T-helper 17 cell (primary cell): Measurements from ENCODE around the gene SUPT7L. TPM values are rescaled to one million over a fixed set of nuclear protein-coding genes. Genes with fewer than 3 reads are reported as not detected.
A peak's percentile ranks its signal among the peaks of the same experiment; 100 is the strongest.

Source experiments
- ATAC-seq: fragments of 150-1000 bp; cut with Tn5 transposase; 2 replicates; pipeline ENCODE4 v1.10.0; 2021; ENCODE audit warnings: mild to moderate bottlenecking, moderate library complexity
- DNase-seq, 3 donors: peaks; one replicate each; pipeline versions ENCODE4 v3.0.0 to v3.0.0-alpha.2; 2020 to 2021
- H3K9me3 ChIP-seq: one replicate; pipeline ENCODE4 v1.7.0; 2013; ENCODE audit warnings: low read length, mild to moderate bottlenecking; ENCODE audit not compliant: control insufficient read depth, poor library complexity, severe bottlenecking
- H3K27ac Mint-ChIP-seq: one replicate; pipeline ENCODE4 v1.8.0; 2022; ENCODE audit warnings: mild to moderate bottlenecking, moderate library complexity, mixed read lengths
- H3K27me3 Mint-ChIP-seq: one replicate; pipeline ENCODE4 v1.8.0; 2022; ENCODE audit warnings: mixed read lengths
- H3K36me3 Mint-ChIP-seq: one replicate; pipeline ENCODE4 v1.8.0; 2022; ENCODE audit warnings: low read depth, mixed read lengths
- H3K4me1 Mint-ChIP-seq: one replicate; pipeline ENCODE4 v1.8.0; 2022; ENCODE audit warnings: mild to moderate bottlenecking, mixed read lengths
- H3K4me3 Mint-ChIP-seq: one replicate; pipeline ENCODE4 v1.8.0; 2022; ENCODE audit warnings: mild to moderate bottlenecking, moderate library complexity, mixed read lengths
- total RNA-seq, 4 donors: library from RNA in 2 of 4; stranded (reverse) in 2 of 4; gene quantifications; one replicate each; pipeline ENCODE4 v1.2.3 and lab custom pipeline; 2022 to 2026

Gene SUPT7L
- total RNA-seq, 2 donors from 2014 or later, result 48.8 to 51.1 TPM

DNA sequence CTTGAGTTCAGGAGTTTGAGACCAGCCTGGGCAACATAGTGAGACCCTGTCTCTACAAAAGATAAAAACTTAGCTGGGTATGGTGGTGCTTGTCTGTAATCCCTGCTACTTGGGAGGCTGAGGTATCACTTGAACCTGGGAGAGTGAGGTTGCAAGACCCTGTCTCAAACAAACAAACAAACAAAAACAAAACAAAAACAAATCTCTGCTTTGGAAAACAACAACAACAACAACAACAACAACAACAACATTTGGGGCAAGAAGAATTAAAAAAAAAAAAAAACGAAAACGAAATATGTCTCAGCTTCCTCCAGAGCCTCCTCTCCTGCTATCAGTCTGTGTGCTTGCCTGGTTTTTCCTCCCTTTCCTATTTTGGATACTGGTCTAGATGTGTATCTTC, 17.2 kb upstream of the SUPT7L start:
- H3K36me3 Mint-ChIP-seq, result peaks cover 7% of the 10 kb centered on the region
- peaks cover 11% of the 10 kb centered on the region for H3K4me1 Mint-ChIP-seq
- no peak overlapping the region for H3K4me3 Mint-ChIP-seq
- H3K27me3 Mint-ChIP-seq, result no peaks in the 10 kb centered on the region
- ATAC-seq (no peak), DNase-seq (no peak)
- H3K27ac Mint-ChIP-seq, result peak overlapping the region; percentile 2
- no peaks in the 10 kb centered on the region for H3K9me3 ChIP-seq

DNA sequence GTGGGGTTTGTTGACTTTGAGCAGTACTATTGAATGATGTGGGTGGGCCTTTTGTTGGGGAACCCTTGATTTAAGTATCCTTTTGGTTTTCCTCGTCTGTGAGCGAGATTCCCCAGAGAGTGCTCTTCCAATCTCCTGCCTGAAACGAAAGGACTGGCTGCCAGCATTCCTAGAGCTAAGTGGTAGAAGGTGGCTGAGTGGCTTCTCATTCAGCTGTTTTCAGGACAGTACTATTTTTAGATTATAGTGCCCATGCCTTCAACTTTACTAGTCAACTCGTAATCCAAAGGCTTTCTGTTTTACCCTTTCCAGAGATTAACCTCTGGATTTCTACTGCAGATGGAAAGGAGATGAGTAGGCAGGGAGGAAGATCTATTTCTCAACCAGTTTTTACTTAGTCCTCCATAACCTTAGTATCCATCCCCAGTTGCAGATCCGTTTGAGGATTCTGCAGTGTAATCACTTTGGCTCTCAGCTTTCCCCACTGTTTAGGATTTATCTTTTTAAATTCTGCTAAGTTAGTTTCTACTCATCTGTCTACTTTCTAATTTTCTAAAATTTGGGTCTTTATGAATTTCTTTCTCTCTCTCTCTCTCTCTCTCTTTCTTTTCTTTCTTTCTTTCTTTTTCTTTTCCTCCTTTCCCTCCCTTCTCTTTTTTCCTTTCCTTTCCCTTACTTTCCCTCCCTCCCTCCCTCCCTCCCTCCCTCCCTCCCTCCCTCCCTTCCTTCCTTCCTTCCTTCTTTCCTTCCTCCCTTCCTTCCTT, 9.5 kb upstream of the SUPT7L start:
- H3K4me1 Mint-ChIP-seq, result peaks cover 8% of the 10 kb centered on the region
- peak overlapping the region; percentile 79 for H3K27ac Mint-ChIP-seq
- peak overlapping the region; percentile 45 for H3K4me3 Mint-ChIP-seq
- peaks cover 11% of the 10 kb centered on the region for H3K36me3 Mint-ChIP-seq
- H3K9me3 ChIP-seq, result no peaks in the 10 kb centered on the region
- no peak for DNase-seq
- no peaks in the 10 kb centered on the region for H3K27me3 Mint-ChIP-seq
- no peak for ATAC-seq

DNA sequence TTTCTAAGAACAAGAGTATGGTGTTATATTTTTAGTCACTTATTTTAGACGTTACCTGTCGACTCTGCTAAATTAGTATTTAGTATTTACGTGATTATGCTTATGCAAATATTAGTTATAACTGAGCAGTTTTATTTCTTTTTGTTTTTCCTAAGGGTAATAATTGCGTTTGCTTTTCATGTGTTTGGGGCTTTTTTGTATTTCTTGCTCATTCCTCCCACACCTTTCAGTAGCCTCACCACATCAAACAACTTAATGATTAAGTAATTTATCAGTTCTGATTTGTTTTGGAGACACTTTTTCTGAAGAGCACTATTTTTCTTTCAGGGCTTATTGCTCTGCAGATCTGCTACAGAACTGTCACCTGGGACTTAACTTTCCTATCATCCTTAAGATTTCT, 7.8 kb upstream of the SUPT7L start:
- H3K36me3 Mint-ChIP-seq, result peaks cover 9% of the 10 kb centered on the region
- H3K27ac Mint-ChIP-seq, result peak overlapping the region; percentile 8
- H3K9me3 ChIP-seq, result no peaks in the 10 kb centered on the region
- H3K4me3 Mint-ChIP-seq, result no peak overlapping the region
- DNase-seq, result no peak
- peaks cover 15% of the 10 kb centered on the region for H3K4me1 Mint-ChIP-seq
- no peak for ATAC-seq
- H3K27me3 Mint-ChIP-seq, result no peaks in the 10 kb centered on the region

DNA sequence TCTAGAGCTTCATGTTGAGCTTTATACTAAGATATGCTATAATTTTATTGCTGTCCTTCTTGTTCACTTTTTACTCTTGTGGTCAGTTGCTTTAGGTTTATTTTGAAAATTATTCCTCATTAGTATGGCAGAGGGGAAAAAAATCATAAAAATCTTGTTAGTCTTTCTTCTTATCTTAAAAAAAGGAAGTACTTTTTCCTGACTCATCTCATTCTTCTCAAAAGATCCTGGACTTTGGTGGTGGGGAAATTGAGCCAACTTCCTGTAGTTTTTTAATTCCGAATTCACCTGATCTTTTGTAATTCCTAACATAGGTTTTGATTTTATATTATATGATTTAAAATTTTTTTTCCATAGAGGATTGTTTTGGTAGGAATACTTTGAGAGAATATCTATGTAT, 4.0 kb upstream of the SUPT7L start:
- peaks cover 9% of the 10 kb centered on the region for H3K36me3 Mint-ChIP-seq
- H3K27me3 Mint-ChIP-seq, result no peaks in the 10 kb centered on the region
- no peak overlapping the region for H3K27ac Mint-ChIP-seq
- peaks cover 32% of the 10 kb centered on the region for H3K4me1 Mint-ChIP-seq
- ATAC-seq, result no peak
- no peaks in the 10 kb centered on the region for H3K9me3 ChIP-seq
- DNase-seq, result no peak
- no peak overlapping the region for H3K4me3 Mint-ChIP-seq

DNA sequence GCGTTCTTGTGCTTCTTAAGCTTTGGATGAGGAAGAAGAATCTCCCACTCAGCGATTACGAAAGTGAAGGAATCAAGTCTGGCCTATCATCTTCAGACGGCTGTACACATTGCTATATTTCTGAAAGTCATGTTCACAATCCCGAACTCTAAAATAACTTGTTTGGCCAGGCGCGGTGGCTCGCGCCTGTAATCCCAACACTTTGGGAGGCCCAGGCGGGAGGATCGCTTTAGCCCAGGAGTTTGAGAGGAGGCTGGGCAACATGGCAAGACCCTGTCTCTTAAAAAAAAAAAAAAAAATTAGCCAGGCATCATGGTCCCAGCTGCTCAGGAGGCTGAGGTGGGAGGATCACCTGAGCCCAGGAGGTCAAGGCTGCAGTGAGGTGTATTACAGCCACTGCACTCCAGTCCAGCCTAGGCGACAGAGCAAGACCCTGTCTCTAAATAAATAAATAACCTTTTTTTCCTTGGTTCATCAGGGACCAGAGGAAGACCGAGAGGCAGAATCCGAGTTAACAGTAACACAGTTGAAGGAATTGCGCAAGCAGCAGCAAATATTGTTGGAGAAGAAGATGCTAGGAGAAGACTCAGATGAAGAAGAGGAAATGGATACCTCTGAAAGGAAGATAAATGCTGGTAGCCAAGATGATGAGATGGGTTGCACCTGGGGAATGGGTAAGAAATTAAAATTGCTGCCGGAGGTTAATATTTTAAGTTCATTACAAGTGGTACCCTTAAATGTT, 1.4 kb upstream of the SUPT7L start:
- Mint-ChIP-seq H3K4me1 (peaks cover 31% of the 10 kb centered on the region), H3K36me3 (peaks cover 10% of the 10 kb centered on the region), H3K4me3 (peak overlapping the region; percentile 99), H3K27me3 (no peaks in the 10 kb centered on the region), H3K27ac (peak overlapping the region; percentile 100)
- H3K9me3 ChIP-seq, result no peaks in the 10 kb centered on the region
- no peak for DNase-seq
- ATAC-seq, result no peak

DNA sequence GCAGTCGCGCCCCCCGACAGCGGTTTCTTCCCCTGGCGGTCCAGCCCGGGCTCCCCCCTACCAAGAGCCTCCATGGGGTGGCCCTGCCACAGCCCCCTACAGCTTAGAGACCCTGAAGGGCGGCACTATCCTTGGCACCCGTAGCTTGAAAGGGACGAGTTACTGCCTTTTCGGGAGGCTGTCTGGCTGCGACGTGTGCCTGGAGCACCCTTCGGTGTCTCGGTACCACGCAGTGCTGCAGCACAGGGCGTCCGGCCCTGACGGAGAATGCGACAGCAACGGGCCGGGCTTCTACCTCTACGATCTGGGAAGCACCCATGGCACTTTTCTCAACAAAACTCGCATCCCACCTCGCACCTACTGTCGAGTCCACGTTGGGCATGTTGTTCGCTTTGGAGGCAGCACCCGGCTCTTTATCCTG, 750 bp upstream of the SUPT7L start:
- no peak for DNase-seq
- peaks cover 34% of the 10 kb centered on the region for H3K4me1 Mint-ChIP-seq
- H3K27me3 Mint-ChIP-seq, result no peaks in the 10 kb centered on the region
- H3K4me3 Mint-ChIP-seq, result peak overlapping the region; percentile 99
- peak overlapping the region; percentile 100 for H3K27ac Mint-ChIP-seq
- ATAC-seq, result peak; percentile 31
- H3K9me3 ChIP-seq, result no peaks in the 10 kb centered on the region
- peaks cover 12% of the 10 kb centered on the region for H3K36me3 Mint-ChIP-seq

DNA sequence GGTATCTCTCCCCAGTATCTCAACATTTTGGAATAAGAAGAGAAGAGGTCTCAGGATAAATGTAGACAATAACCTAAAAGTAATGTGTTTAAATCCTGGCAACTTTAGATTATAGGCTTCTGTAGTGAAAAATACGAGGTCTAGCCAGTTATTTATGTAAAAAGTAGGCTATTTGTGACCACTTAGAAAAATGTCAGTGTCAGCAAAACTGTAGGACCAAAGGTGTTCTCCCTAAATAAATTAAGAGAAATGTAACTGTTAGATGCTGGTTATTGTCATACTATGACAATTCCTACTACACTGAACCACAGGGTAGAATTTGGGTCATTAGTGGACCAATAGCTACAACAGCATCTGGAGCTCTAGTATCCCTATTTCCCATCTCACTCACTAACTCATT, 2.0 kb downstream of the SUPT7L start:
- H3K27me3 Mint-ChIP-seq, result no peaks in the 10 kb centered on the region
- H3K4me1 Mint-ChIP-seq, result peaks cover 28% of the 10 kb centered on the region
- peak overlapping the region; percentile 99 for H3K4me3 Mint-ChIP-seq
- peak overlapping the region; percentile 82 for H3K27ac Mint-ChIP-seq
- no peaks in the 10 kb centered on the region for H3K9me3 ChIP-seq
- no peak for ATAC-seq
- no peak for DNase-seq
- H3K36me3 Mint-ChIP-seq, result peaks cover 12% of the 10 kb centered on the region

DNA sequence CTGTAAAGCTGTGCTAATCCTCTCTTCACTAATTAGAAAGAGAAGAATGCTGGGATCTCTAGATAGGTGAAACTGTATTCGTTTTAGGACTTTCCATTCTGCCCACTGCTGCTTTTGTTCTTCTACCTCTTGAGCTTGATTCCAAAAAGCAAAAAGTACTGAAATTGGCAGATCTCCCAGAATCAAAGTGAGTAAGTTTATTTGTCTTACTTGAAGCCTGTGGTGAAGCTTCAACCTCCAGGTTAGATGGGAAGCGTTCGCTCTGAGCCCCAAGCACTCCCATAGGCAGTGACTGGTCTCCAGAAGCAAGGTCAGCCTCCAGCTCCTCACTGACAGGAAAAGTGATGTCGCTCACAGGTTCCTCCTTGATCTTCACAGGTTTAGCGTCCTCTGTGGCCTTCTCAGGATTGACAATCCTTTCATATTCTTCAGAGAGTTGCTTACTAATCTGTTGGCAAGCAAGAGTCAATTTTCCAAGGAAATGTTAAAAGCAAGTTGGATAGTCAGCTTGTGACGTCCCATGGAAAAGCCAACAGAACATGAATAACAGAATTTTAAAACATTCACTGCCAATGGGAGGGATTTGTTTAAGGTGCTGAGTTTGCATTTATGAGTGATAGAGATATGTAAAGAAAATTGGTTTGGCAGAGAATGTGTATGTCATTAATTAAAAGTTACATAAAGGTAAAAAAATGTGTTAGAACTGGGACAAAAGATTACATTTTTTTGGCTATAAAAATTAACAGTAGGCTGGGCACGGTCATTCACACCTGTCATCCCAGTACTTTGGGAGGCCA, 8.1 kb downstream of the SUPT7L start:
- no peaks in the 10 kb centered on the region for H3K27me3 Mint-ChIP-seq
- H3K4me3 Mint-ChIP-seq, result no peak overlapping the region
- ATAC-seq (no peak), DNase-seq (no peak)
- H3K36me3 Mint-ChIP-seq, result peaks cover 12% of the 10 kb centered on the region
- H3K27ac Mint-ChIP-seq, result peak overlapping the region; percentile 49
- H3K9me3 ChIP-seq, result no peaks in the 10 kb centered on the region
- peaks cover 5% of the 10 kb centered on the region for H3K4me1 Mint-ChIP-seq

DNA sequence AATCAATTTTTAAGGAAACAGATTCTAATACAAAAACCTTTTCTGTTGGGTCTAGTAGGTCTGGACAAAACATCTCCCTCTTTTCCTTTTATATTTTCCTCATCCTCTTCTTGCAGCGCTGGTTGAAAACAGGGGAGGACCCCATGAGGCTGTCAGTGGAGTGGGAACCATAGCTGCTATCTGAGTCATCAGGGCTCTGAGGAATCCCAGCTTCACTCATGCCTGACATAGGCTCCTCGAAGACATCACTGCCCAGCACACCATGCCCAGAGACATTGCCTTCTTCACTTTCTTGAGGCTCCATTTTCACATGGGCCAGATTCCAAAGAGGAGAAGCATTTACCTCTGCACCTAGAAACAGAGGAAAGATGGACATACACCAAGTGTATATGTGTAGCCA, 10.0 kb downstream of the SUPT7L start:
- DNase-seq (no peak), ATAC-seq (no peak)
- Mint-ChIP-seq H3K36me3 (peaks cover 14% of the 10 kb centered on the region), H3K4me3 (no peak overlapping the region), H3K4me1 (peaks cover 7% of the 10 kb centered on the region), H3K27ac (peak overlapping the region; percentile 34), H3K27me3 (no peaks in the 10 kb centered on the region)
- no peaks in the 10 kb centered on the region for H3K9me3 ChIP-seq

DNA sequence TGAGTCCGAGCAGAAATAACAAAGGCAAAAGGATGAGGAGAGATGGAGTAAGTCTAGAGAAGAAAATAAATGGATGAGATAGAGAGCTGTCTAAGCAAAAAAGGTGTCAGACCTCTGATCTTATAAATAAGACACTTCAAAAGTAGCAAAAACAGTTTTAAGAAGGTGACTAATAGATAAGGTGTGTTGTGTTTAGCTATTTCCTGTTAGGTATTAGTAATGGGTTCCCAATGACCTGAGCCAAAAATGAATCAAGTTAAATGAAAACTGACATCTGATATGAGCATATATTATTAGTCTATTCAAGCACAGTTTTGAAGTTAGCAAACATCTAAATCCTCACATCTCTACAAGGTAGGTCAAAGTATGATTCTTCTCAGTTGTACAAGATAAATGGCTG, 10.6 kb downstream of the SUPT7L start:
- Mint-ChIP-seq H3K4me1 (peaks cover 7% of the 10 kb centered on the region), H3K36me3 (peaks cover 14% of the 10 kb centered on the region), H3K4me3 (no peak overlapping the region), H3K27me3 (no peaks in the 10 kb centered on the region), H3K27ac (no peak overlapping the region)
- no peaks in the 10 kb centered on the region for H3K9me3 ChIP-seq
- ATAC-seq (no peak), DNase-seq (no peak)

DNA sequence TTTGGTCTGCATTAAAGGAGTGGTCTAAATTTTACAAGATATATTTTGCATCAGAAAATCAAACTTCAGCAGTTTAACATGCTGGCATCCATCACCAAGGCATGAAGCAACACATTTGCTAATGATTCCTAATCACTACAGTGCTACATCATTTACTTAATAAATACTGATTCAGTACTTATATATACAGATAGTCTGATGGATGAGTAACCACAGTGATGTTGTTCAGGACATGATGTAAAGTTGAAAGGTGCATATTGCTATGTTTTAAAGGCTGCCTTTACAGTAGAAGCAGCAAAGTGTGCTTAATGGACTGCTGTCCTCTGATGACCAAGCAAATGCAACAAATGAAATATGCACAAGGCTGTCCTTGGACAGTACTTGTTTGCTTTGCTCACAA, 11.1 kb downstream of the SUPT7L start:
- Mint-ChIP-seq H3K4me3 (no peak overlapping the region), H3K36me3 (peaks cover 14% of the 10 kb centered on the region), H3K4me1 (peaks cover 8% of the 10 kb centered on the region), H3K27me3 (no peaks in the 10 kb centered on the region), H3K27ac (no peak overlapping the region)
- no peak for ATAC-seq
- no peak for DNase-seq
- H3K9me3 ChIP-seq, result no peaks in the 10 kb centered on the region

DNA sequence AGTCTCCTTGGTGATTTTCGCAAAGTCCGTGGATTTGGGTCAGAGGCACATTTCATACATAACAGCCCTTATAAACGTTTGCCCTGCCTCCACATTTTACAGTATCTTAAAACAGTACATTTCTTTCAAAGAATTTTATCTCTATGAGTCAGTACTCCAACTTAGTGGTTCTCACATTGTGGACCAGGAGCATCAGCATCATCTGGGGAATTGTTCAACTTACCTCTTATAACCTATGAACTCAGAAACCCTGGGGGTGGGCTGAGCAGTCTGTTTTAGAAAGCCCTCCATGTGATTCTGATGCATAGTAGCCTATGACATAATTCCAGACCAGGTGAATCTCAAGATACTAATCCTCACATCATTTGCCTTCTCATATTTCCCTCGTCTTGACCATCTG, 12.4 kb downstream of the SUPT7L start:
- no peak overlapping the region for H3K4me3 Mint-ChIP-seq
- peaks cover 16% of the 10 kb centered on the region for H3K36me3 Mint-ChIP-seq
- no peaks in the 10 kb centered on the region for H3K9me3 ChIP-seq
- DNase-seq (no peak), ATAC-seq (no peak)
- H3K4me1 Mint-ChIP-seq, result peaks cover 11% of the 10 kb centered on the region
- H3K27ac Mint-ChIP-seq, result no peak overlapping the region
- no peaks in the 10 kb centered on the region for H3K27me3 Mint-ChIP-seq

DNA sequence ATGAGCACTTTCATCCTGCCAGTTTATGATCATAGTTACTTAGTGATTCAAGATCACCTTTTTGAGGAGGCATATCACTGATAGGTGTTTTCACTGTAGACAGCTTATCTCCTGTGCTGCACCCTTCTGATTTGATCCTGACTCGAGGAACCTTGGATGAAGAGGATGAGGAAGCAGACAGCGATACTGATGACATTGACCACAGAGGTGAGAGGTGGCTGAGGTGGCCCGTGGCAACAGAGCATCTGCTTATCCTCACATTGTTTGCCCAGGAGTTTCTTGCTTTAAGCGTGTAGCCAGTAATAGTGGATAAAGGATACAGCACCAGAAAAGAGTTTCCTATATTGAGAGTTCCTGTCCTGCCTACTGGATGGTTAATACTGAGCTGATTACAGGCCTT, 15.7 kb downstream of the SUPT7L start:
- peaks cover 9% of the 10 kb centered on the region for H3K36me3 Mint-ChIP-seq

More for the DNA sequence above, 15.7 kb downstream of the SUPT7L start:
- DNase-seq (no peak), ATAC-seq (no peak)
- Mint-ChIP-seq H3K27me3 (no peaks in the 10 kb centered on the region), H3K4me1 (peaks cover 9% of the 10 kb centered on the region), H3K27ac (peak overlapping the region; percentile 32), H3K4me3 (no peak overlapping the region)
- no peaks in the 10 kb centered on the region for H3K9me3 ChIP-seq
